Esophagus muscularis mucosa (tissue), 4 donors: ENCODE measurements around the gene ADAM33. TPM values are rescaled to one million over a fixed set of nuclear protein-coding genes. Genes with fewer than 3 reads are reported as not detected.

Experiments
- DNase-seq: peaks from one replicate; pipeline ENCODE4 v3.0.0-alpha.2; 2017; ENCODE audit errors: extremely low spot score
- H3K27ac ChIP-seq, 4 donors: fragments of 200-600 bp; sonication (generic); replicated peaks in 1 of 4; 1 replicate in 3 of 4; 2 replicates in 1 of 4; pipeline ENCODE4 v1.5.1; 2016 to 2019; ENCODE audit warnings: mild to moderate bottlenecking in 1 of 4
- H3K27me3 ChIP-seq, 4 donors: fragments of 200-600 bp; sonication (generic); one replicate each; pipeline versions ENCODE4 v1.5.1 to v1.6.0; 2016 to 2019
- H3K36me3 ChIP-seq, 4 donors: fragments of 200-600 bp; sonication (generic); one replicate each; pipeline ENCODE4 v1.5.1; 2016 to 2019
- H3K4me1 ChIP-seq, 4 donors: fragments of 200-600 bp; sonication (generic); one replicate each; pipeline ENCODE4 v1.5.1; 2016 to 2019
- H3K4me3 ChIP-seq, 4 donors: fragments of 200-600 bp; sonication (generic); 1 replicate in 2 of 4; 2 replicates in 2 of 4; pipeline ENCODE4 v1.5.1; 2016 to 2019; ENCODE audit warnings: mild to moderate bottlenecking in 4 of 4, moderate library complexity in 1 of 4
- H3K9me3 ChIP-seq, 4 donors: fragments of 200-600 bp; sonication (generic); 1 replicate in 3 of 4; 2 replicates in 1 of 4; pipeline ENCODE4 v1.5.1; 2016 to 2019
- EP300 ChIP-seq: sonication (generic); formaldehyde crosslinking; IDR thresholded peaks from one replicate; pipeline ENCODE4 v1.6.1; 2017; ENCODE audit warnings: antibody characterized with exemption
- POLR2A ChIP-seq: fragments of 450-650 bp; IDR thresholded peaks from one replicate; pipeline ENCODE4 v1.6.1; 2017; ENCODE audit warnings: antibody characterized with exemption, moderate library complexity, mild to moderate bottlenecking, low read depth
- POLR2AphosphoS5 ChIP-seq, 2 donors: sonication (generic); formaldehyde crosslinking; IDR thresholded peaks; one replicate each; pipeline ENCODE4 v1.6.1; 2017; ENCODE audit warnings: antibody characterized with exemption in 2 of 2
- WGBS: methylation state at CpG from one replicate; pipeline ENCODE4 v1.1.5; 2018; 5-methylcytosine and 5-hydroxymethylcytosine counted together
- intact Hi-C: fragments of 100-400 bp; cut with DNase I; formaldehyde crosslinking; loops from one replicate; pipeline ENCODE4 v1.15.1; 2023
- total RNA-seq, 4 donors: library from RNA; depleted of rRNA; stranded (reverse); fragments of >200 nt; gene quantifications; one replicate each; pipeline versions ENCODE4 v1.1.0 to v1.2.1, GENCODE V29; 2016
- TF ChIP-seq, protein P1 (sequence below), 3 experiments: fragments of 200-600 bp in 2 of 3; fragments of 450-650 bp in 1 of 3; sonication (generic) in 2 of 3; IDR thresholded peaks; one replicate each; pipeline ENCODE4 v1.5.1; 2017 to 2019; ENCODE audit warnings: antibody characterized with exemption in 3 of 3, mild to moderate bottlenecking in 2 of 3, moderate library complexity in 1 of 3

Gene ADAM33, protein sequence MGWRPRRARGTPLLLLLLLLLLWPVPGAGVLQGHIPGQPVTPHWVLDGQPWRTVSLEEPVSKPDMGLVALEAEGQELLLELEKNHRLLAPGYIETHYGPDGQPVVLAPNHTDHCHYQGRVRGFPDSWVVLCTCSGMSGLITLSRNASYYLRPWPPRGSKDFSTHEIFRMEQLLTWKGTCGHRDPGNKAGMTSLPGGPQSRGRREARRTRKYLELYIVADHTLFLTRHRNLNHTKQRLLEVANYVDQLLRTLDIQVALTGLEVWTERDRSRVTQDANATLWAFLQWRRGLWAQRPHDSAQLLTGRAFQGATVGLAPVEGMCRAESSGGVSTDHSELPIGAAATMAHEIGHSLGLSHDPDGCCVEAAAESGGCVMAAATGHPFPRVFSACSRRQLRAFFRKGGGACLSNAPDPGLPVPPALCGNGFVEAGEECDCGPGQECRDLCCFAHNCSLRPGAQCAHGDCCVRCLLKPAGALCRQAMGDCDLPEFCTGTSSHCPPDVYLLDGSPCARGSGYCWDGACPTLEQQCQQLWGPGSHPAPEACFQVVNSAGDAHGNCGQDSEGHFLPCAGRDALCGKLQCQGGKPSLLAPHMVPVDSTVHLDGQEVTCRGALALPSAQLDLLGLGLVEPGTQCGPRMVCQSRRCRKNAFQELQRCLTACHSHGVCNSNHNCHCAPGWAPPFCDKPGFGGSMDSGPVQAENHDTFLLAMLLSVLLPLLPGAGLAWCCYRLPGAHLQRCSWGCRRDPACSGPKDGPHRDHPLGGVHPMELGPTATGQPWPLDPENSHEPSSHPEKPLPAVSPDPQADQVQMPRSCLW
- 100 to 1,000 TPM in 1 of 4 donors, 10 to 100 TPM in 3; 45.4 to 144 (median 64.4) TPM for total RNA-seq

GRCh38 chr20:3681931-3682781, at the start of gene ADAM33:
ADAM33 (minus strand) TSS chr20:3682010; CDS start chr20:3682004, 6 bp downstream.
- TF ChIP-seq EP300, result no peak
- peak; percentile 3 to 65 for TF ChIP-seq POLR2AphosphoS5 (IDR thresholded peaks at IDR 0.05)
- 40% methylated on average over 11 of the region's 65 CpGs for WGBS
- Histone ChIP-seq H3K36me3 (no peaks in the 10 kb centered on the region), H3K9me3 (no peaks in the 10 kb centered on the region), H3K27ac (peak within 1 kb of the TSS; percentile 88 to 91 (median 90)), H3K4me1 (peaks cover 32 to 77% (median 70%) of the 10 kb centered on the region in 4 donors), H3K27me3 (peaks cover 0 to 12% (median 0%) of the 10 kb centered on the region in 4 donors), H3K4me3 (peak within 1 kb of the TSS; percentile 66 to 75 (median 66))
- intact Hi-C loops, result no loop called here
- DNase-seq, result no peak

- DNase-seq, result no peak
- Histone ChIP-seq H3K4me1 (peaks cover 48 to 56% (median 55%) of the 10 kb centered on the region in 4 donors), H3K27ac (peak overlapping the region in 1 of 4 donors; percentile 30), H3K27me3 (peaks cover 0 to 58% (median 3%) of the 10 kb centered on the region in 4 donors), H3K36me3 (peaks cover 0 to 5% (median 0%) of the 10 kb centered on the region in 4 donors), H3K4me3 (no peak overlapping the region), H3K9me3 (no peaks in the 10 kb centered on the region)
- WGBS, result 90% methylated on average over 12 of the region's 12 CpGs
- TF ChIP-seq, protein P1, sequence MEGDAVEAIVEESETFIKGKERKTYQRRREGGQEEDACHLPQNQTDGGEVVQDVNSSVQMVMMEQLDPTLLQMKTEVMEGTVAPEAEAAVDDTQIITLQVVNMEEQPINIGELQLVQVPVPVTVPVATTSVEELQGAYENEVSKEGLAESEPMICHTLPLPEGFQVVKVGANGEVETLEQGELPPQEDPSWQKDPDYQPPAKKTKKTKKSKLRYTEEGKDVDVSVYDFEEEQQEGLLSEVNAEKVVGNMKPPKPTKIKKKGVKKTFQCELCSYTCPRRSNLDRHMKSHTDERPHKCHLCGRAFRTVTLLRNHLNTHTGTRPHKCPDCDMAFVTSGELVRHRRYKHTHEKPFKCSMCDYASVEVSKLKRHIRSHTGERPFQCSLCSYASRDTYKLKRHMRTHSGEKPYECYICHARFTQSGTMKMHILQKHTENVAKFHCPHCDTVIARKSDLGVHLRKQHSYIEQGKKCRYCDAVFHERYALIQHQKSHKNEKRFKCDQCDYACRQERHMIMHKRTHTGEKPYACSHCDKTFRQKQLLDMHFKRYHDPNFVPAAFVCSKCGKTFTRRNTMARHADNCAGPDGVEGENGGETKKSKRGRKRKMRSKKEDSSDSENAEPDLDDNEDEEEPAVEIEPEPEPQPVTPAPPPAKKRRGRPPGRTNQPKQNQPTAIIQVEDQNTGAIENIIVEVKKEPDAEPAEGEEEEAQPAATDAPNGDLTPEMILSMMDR (IDR thresholded peaks at IDR 0.05), result no peak
- TF ChIP-seq POLR2A (no peak), EP300 (no peak), POLR2AphosphoS5 (IDR thresholded peaks at IDR 0.05) (no peak)
- intact Hi-C loops, result no loop called here
These were observed 49.2 kb upstream of the ADAM33 start for GRCh38 chr20:3730803-3731672.

DNA sequence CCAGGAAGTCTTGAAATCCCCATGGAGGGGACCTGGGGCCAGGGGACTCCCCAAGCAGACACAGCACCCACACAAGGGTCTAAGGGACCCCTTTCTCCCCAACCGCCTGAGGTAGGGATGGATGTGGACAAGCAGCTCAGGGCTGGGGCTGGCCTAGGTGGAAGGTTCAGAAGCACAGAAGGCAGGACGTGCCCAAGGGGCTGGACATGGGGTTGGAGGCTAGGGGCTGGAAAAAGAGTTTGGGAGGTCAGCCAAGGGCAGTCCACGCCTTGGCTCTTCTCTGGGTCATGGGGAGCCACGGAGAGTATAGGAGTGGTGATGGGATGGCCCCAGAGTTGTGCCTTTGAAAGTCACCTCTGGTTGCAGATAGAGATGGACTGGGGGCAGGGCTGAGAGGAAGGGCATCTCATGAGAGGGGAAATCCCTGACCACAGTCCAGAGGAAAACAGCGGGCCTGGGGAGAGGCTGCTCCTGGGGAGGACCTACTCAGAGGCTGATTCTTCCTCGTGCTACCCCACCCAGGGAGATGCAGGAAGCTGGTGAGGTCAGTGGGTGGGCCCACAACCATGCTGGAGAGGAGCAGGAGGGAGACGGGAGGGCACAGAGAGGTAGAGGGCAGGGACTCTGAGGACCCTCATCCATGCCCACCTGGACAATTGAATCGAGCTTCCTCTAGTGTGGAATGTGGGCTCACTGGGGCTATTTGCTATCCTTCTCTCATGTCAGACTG, 48.2 kb upstream of the ADAM33 start:
- TF ChIP-seq POLR2A (no peak), EP300 (no peak), POLR2AphosphoS5 (IDR thresholded peaks at IDR 0.05) (no peak)
- TF ChIP-seq, protein P1 (IDR thresholded peaks at IDR 0.05), result no peak
- H3K27ac ChIP-seq, result peak overlapping the region in 1 of 4 donors; percentile 30
- WGBS, result 80% methylated on average over 4 of the region's 8 CpGs
- no peak overlapping the region for H3K4me3 ChIP-seq
- intact Hi-C loops, result no loop called here
- no peak for DNase-seq
- H3K27me3 ChIP-seq, result peaks cover 0 to 58% (median 3%) of the 10 kb centered on the region in 4 donors
- H3K36me3 ChIP-seq, result no peaks in the 10 kb centered on the region
- H3K9me3 ChIP-seq, result no peaks in the 10 kb centered on the region
- H3K4me1 ChIP-seq, result peaks cover 44 to 56% (median 47%) of the 10 kb centered on the region in 4 donors

- TF ChIP-seq, protein P1 (IDR thresholded peaks at IDR 0.05), result no peak
- TF ChIP-seq POLR2AphosphoS5 (IDR thresholded peaks at IDR 0.05) (no peak), EP300 (no peak), POLR2A (no peak)
- no peak overlapping the region for H3K27ac ChIP-seq
- intact Hi-C loops, result no loop called here
- DNase-seq, result no peak
- H3K9me3 ChIP-seq, result no peaks in the 10 kb centered on the region
- no peak overlapping the region for H3K4me3 ChIP-seq
- H3K36me3 ChIP-seq, result no peaks in the 10 kb centered on the region
- WGBS, result 90% methylated on average over 5 of the region's 6 CpGs
- peaks cover 0 to 58% (median 3%) of the 10 kb centered on the region in 4 donors for H3K27me3 ChIP-seq
- peaks cover 40 to 53% (median 44%) of the 10 kb centered on the region in 4 donors for H3K4me1 ChIP-seq
These were observed 47.6 kb upstream of the ADAM33 start for GRCh38 chr20:3729378-3729777.
